Measurements from ENCODE around the gene SPNS2.
A peak's percentile ranks its signal among the peaks of the same experiment; 100 is the strongest.

SPNS2 gene

DNA sequence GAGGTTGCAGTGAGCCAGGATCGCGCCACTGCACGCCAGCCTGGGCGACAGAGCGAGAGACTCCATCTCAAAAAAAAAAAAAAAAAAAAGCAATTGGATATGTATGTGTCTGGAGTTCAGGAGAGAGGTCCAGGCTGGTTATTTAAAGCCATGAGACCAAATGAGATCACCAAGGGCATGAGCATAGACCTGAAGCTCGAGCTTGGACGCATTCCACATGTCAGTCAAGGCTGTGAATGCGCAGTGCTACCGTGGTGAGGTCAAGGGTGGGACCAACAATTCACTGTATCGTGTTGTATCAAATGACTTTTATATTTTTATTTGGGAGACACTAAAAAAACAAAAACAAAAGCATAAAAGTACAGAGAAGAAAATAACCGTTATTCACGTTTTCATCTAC, 29.1 kb upstream of the SPNS2 start:
- H3K4me3 ChIP-seq, result no peak overlapping the region
- H3K4me1 ChIP-seq, result peaks cover 7% of the 10 kb centered on the region; the same call in 1 of the 2 replicates
- H4K20me1 ChIP-seq, result no peaks in the 10 kb centered on the region
- no peak overlapping the region for H3K4me2 ChIP-seq
- no peak for TF ChIP-seq Cebpa-rat (IDR thresholded peaks at IDR 0.05)
- no peak overlapping the region for H3K9ac ChIP-seq
- no peak overlapping the region for H3K27ac ChIP-seq
- H3K9me3 ChIP-seq, result no peaks in the 10 kb centered on the region
- no peaks in the 10 kb centered on the region for H3K27me3 ChIP-seq
- no peaks in the 10 kb centered on the region for H3K36me3 ChIP-seq

- no peak overlapping the region for H3K4me3 ChIP-seq
- no peaks in the 10 kb centered on the region for H3K36me3 ChIP-seq
- H3K27me3 ChIP-seq, result no peaks in the 10 kb centered on the region
- no peak for TF ChIP-seq Cebpa-rat (IDR thresholded peaks at IDR 0.05)
- H4K20me1 ChIP-seq, result no peaks in the 10 kb centered on the region
- no peak overlapping the region for H3K9ac ChIP-seq
- H3K9me3 ChIP-seq, result no peaks in the 10 kb centered on the region
- no peak overlapping the region for H3K27ac ChIP-seq
- H3K4me2 ChIP-seq, result no peak overlapping the region
- peaks cover 20% of the 10 kb centered on the region for H3K4me1 ChIP-seq
These were observed 26.4 kb upstream of the SPNS2 start for GRCh38 chr17:4472286-4472685.

DNA sequence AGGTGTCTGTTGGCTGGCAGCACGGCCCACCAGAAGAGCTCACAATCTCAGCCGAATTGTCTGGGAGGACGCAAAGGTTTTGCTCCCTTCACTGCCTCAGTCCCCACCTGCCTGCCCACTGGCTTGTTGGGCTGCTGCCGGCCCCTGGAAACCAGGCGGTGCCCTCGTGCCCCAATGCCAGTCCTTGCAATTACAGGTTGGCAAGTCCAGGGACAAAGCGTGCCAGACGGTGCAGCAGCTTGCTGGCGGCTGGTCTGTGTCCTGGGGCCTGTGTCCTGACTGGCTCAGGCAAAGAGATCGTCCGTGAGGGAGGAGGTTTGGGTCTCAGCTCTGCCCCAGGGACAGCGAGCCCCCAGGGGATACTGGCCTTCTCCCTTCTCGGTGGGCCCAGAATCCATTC, 24.6 kb upstream of the SPNS2 start:
- H3K4me3 ChIP-seq, result no peak overlapping the region
- no peaks in the 10 kb centered on the region for H3K36me3 ChIP-seq
- no peaks in the 10 kb centered on the region for H4K20me1 ChIP-seq
- H3K4me2 ChIP-seq, result no peak overlapping the region
- TF ChIP-seq Cebpa-rat (IDR thresholded peaks at IDR 0.05), result no peak
- H3K9me3 ChIP-seq, result no peaks in the 10 kb centered on the region
- no peak overlapping the region for H3K27ac ChIP-seq
- no peak overlapping the region for H3K9ac ChIP-seq
- peaks cover 21% of the 10 kb centered on the region for H3K4me1 ChIP-seq
- no peaks in the 10 kb centered on the region for H3K27me3 ChIP-seq

DNA sequence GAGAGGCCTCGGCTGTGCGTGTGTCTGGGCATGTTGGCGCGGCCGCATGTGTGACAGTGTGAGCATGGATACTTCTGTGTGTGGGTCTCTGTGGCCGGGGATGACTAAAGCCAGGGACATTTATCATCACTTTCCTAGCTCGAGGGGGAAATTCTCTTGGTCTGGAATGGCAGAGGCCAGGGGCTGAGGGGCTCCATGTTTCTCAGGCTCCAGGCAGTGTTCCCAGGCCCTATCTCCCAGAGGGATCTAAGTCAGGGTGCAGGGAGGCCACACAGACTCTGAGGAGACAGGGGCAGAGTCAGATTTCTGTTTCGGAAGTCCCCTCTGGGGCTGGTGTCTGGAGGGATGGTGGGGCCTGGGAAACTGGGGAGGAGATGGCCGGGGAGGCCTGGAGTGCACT, 23.7 kb upstream of the SPNS2 start:
- no peak overlapping the region for H3K4me3 ChIP-seq
- no peaks in the 10 kb centered on the region for H3K9me3 ChIP-seq
- no peak for TF ChIP-seq Cebpa-rat (IDR thresholded peaks at IDR 0.05)
- H3K9ac ChIP-seq, result no peak overlapping the region
- H3K27ac ChIP-seq, result 0 out of 2 replicates have a peak overlapping the region, but pooled peaks have one; percentile 69
- no peaks in the 10 kb centered on the region for H3K27me3 ChIP-seq
- no peaks in the 10 kb centered on the region for H3K36me3 ChIP-seq
- H3K4me2 ChIP-seq, result no peak overlapping the region
- no peaks in the 10 kb centered on the region for H4K20me1 ChIP-seq
- peaks cover 24% of the 10 kb centered on the region for H3K4me1 ChIP-seq

GRCh38 chr17:4475463-4475862, 23.2 kb upstream of the SPNS2 start:
- no peak overlapping the region for H3K4me3 ChIP-seq
- no peak for TF ChIP-seq Cebpa-rat (IDR thresholded peaks at IDR 0.05)
- H4K20me1 ChIP-seq, result no peaks in the 10 kb centered on the region
- H3K27me3 ChIP-seq, result no peaks in the 10 kb centered on the region
- peak overlapping the region; percentile 53; the same call in 1 of the 2 replicates for H3K9ac ChIP-seq
- 0 out of 2 replicates have a peak overlapping the region, but pooled peaks have one; percentile 69 for H3K27ac ChIP-seq
- no peaks in the 10 kb centered on the region for H3K36me3 ChIP-seq
- H3K4me2 ChIP-seq, result peak overlapping the region; percentile 80
- no peaks in the 10 kb centered on the region for H3K9me3 ChIP-seq
- H3K4me1 ChIP-seq, result peaks cover 29% of the 10 kb centered on the region

DNA sequence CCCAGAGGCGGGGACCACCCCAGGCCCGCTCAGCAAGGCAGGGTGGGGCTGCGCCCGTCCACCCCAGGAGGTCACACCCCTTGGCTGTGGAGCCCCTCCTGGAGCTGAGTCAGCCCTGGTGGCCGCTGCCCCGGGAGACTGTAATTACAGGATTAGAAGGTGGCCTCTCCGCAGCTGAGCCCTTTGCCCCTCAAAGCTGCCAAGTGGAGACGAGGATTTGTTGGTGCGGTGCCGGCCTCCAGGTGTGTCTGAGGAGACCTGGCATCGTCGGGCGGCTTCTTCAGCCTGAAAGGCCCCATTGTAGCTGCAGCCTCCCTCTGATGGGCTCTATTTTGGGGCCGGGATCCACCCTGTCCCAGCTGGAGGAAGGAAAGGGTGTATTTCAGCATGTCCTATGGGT, 22.7 kb upstream of the SPNS2 start:
- H3K36me3 ChIP-seq, result no peaks in the 10 kb centered on the region
- peak overlapping the region; percentile 69 for H3K27ac ChIP-seq
- TF ChIP-seq Cebpa-rat (IDR thresholded peaks at IDR 0.05), result no peak
- no peaks in the 10 kb centered on the region for H3K9me3 ChIP-seq
- H3K27me3 ChIP-seq, result no peaks in the 10 kb centered on the region
- H4K20me1 ChIP-seq, result no peaks in the 10 kb centered on the region
- peak overlapping the region; percentile 80 for H3K4me2 ChIP-seq
- H3K4me1 ChIP-seq, result peaks cover 34% of the 10 kb centered on the region
- H3K9ac ChIP-seq, result peak overlapping the region; percentile 53
- H3K4me3 ChIP-seq, result no peak overlapping the region

DNA sequence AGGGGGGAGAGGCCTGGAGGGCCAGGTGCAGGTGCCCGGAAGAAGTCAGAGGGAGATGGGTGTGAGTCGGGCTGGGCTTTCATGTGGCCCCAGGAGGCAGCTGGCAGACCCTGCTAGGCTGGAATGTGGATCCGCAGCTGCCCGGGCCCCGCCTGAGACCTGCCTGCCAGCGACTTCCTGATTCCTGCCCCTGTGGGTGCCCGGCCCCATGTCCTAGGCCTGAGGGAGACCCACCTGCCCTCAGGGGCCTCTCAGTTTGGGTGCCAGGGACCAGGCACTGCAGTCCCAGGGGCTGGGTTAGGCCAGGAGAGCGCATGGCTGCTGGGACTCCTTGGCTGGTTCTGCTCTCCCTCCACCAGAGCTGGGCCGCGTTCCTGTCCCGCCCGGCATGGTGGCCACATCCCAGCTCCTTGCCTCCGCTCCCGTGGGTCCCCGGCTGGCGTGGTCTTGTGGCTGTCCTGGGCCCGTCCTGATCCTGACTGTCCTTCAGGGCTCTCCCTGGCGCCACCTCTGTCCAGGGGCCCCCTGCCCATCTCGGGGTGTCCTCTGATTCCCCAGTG, 22.1 kb upstream of the SPNS2 start:
- no peak for TF ChIP-seq Cebpa-rat (IDR thresholded peaks at IDR 0.05)
- no peaks in the 10 kb centered on the region for H3K36me3 ChIP-seq
- peak overlapping the region; percentile 53 for H3K9ac ChIP-seq
- H3K4me1 ChIP-seq, result peaks cover 40% of the 10 kb centered on the region
- H3K27me3 ChIP-seq, result no peaks in the 10 kb centered on the region
- H3K4me3 ChIP-seq, result no peak overlapping the region
- H3K9me3 ChIP-seq, result no peaks in the 10 kb centered on the region
- no peaks in the 10 kb centered on the region for H4K20me1 ChIP-seq
- peak overlapping the region; percentile 69 for H3K27ac ChIP-seq
- peak overlapping the region; percentile 80 for H3K4me2 ChIP-seq

DNA sequence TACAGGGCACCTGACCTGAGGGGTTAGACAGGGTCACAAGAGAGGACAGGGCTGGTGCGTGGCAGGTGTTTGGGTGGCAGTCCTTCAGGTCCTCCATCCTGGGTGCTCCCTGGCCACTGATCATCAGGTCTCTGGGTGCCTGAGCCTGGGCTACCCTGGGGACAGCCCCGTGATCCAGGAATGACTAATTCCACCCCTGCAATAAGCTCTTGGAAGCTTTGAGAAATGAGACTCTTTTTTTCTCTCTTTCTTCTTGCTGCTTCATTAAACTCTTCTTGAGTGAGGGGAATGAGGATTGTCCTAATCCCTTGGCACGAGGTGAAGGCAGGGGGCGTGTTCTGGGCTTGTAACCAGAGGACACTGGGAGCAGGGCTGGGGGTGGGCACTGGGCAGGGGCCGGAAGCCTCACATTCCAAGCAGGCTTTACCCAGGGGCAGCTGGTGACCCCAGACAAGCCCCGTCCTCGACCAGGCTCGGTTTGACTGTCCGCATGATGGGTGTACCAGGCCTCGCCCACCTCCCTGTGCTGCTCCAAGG, 21.4 kb upstream of the SPNS2 start:
- peaks cover 47% of the 10 kb centered on the region for H3K4me1 ChIP-seq
- H3K9ac ChIP-seq, result no peak overlapping the region
- H3K4me2 ChIP-seq, result peak overlapping the region; percentile 80
- H3K36me3 ChIP-seq, result no peaks in the 10 kb centered on the region
- no peak for TF ChIP-seq Cebpa-rat (IDR thresholded peaks at IDR 0.05)
- H4K20me1 ChIP-seq, result no peaks in the 10 kb centered on the region
- H3K27ac ChIP-seq, result peak overlapping the region; percentile 69; the same call in 1 of the 2 replicates
- no peak overlapping the region for H3K4me3 ChIP-seq
- no peaks in the 10 kb centered on the region for H3K27me3 ChIP-seq
- no peaks in the 10 kb centered on the region for H3K9me3 ChIP-seq

GRCh38 chr17:4478318-4478830, 20.3 kb upstream of the SPNS2 start:
- H3K4me2 ChIP-seq, result no peak overlapping the region
- no peaks in the 10 kb centered on the region for H3K9me3 ChIP-seq
- H3K27me3 ChIP-seq, result no peaks in the 10 kb centered on the region
- H4K20me1 ChIP-seq, result no peaks in the 10 kb centered on the region
- H3K27ac ChIP-seq, result no peak overlapping the region
- no peak overlapping the region for H3K9ac ChIP-seq
- peaks cover 58% of the 10 kb centered on the region for H3K4me1 ChIP-seq
- no peak overlapping the region for H3K4me3 ChIP-seq
- TF ChIP-seq Cebpa-rat (IDR thresholded peaks at IDR 0.05), result no peak
- H3K36me3 ChIP-seq, result no peaks in the 10 kb centered on the region

GRCh38 chr17:4479340-4479981, 19.2 kb upstream of the SPNS2 start:
- Histone ChIP-seq H3K4me1 (peaks cover 61% of the 10 kb centered on the region), H4K20me1 (no peaks in the 10 kb centered on the region), H3K4me3 (no peak overlapping the region), H3K27me3 (no peaks in the 10 kb centered on the region), H3K9ac (no peak overlapping the region), H3K27ac (0 out of 2 replicates have a peak overlapping the region, but pooled peaks have one; percentile 22), H3K36me3 (no peaks in the 10 kb centered on the region), H3K9me3 (no peaks in the 10 kb centered on the region), H3K4me2 (no peak overlapping the region)
- no peak for TF ChIP-seq Cebpa-rat (IDR thresholded peaks at IDR 0.05)

Measured in BLaER1 (cell line).